Small intestine (tissue), 7 donors: Measurements from ENCODE around the gene GPR17. TPM values are rescaled to one million over a fixed set of nuclear protein-coding genes. Genes with fewer than 3 reads are reported as not detected.

Experiments
- DNase-seq, 2 donors: peaks; one replicate each; pipeline versions ENCODE4 v3.0.0 to v3.0.0-alpha.2; 2013
- FAIRE-seq: peaks from 2 replicates; lab custom pipeline; 2012; peaks lifted over from hg19 to GRCh38; lab: Jason Lieb, UNC
- H3K27ac ChIP-seq, 3 donors: one replicate each; pipeline ENCODE4 v1.5.1; 2013; ENCODE audit warnings: low read length in 2 of 3, mild to moderate bottlenecking in 2 of 3, control low read depth in 1 of 3, inconsistent platforms in 1 of 3, low read depth in 1 of 3, moderate library complexity in 1 of 3
- H3K27me3 ChIP-seq, 3 donors: one replicate each; pipeline ENCODE4 v1.6.1; 2013; ENCODE audit warnings: low read length in 3 of 3, inconsistent platforms in 1 of 3; ENCODE audit not compliant: control insufficient read depth in 3 of 3, insufficient read depth in 3 of 3
- H3K36me3 ChIP-seq, 3 donors: one replicate each; pipeline ENCODE4 v1.6.1; 2013; ENCODE audit warnings: low read length in 3 of 3, inconsistent platforms in 1 of 3, low read depth in 1 of 3, mild to moderate bottlenecking in 1 of 3, moderate library complexity in 1 of 3; ENCODE audit not compliant: control insufficient read depth in 3 of 3, insufficient read depth in 2 of 3
- H3K4me1 ChIP-seq, 3 donors: one replicate each; pipeline ENCODE4 v1.6.1; 2013; ENCODE audit warnings: low read length in 2 of 3, inconsistent platforms in 1 of 3, low read depth in 1 of 3, mild to moderate bottlenecking in 1 of 3, moderate library complexity in 1 of 3; ENCODE audit not compliant: control insufficient read depth in 3 of 3, insufficient read depth in 2 of 3
- H3K4me3 ChIP-seq, 3 donors: one replicate each; pipeline ENCODE4 v1.5.1; 2013; ENCODE audit warnings: low read length in 3 of 3, control low read depth in 1 of 3, inconsistent platforms in 1 of 3, low read depth in 1 of 3, mild to moderate bottlenecking in 1 of 3, moderate library complexity in 1 of 3
- H3K9me3 ChIP-seq, 2 donors: one replicate each; pipeline ENCODE4 v1.6.1; 2013; ENCODE audit warnings: low read depth in 1 of 2, low read length in 1 of 2; ENCODE audit not compliant: control insufficient read depth in 2 of 2, insufficient read depth in 1 of 2
- WGBS, 3 donors: extraction: QIAGEN DNeasy Blood & Tissue Kit; methylation state at CpG; one replicate each; pipeline ENCODE4 v1.1.7; 2013; 5-methylcytosine and 5-hydroxymethylcytosine counted together
- polyA plus RNA-seq, 4 donors: library from polyadenylated mRNA; stranded (reverse) in 3 of 4; unstranded in 1 of 4; fragments of 200-250 nt in 3 of 4; fragments of 120-200 nt in 1 of 4; gene quantifications; one replicate each; pipeline versions ENCODE4 v1.2.1 to v1.2.3, GENCODE V29; 2013
- donor health status: healthy with polysubstance abuse.
- donor health status: control.
- donor health status: control.
- donor health status: Bipolar disorder and iron deficiency.
- donor health status: healthy.

Gene GPR17
- polyA plus RNA-seq, 4 donors, result 0.18 to 0.56 TPM; not detected in 2

DNA sequence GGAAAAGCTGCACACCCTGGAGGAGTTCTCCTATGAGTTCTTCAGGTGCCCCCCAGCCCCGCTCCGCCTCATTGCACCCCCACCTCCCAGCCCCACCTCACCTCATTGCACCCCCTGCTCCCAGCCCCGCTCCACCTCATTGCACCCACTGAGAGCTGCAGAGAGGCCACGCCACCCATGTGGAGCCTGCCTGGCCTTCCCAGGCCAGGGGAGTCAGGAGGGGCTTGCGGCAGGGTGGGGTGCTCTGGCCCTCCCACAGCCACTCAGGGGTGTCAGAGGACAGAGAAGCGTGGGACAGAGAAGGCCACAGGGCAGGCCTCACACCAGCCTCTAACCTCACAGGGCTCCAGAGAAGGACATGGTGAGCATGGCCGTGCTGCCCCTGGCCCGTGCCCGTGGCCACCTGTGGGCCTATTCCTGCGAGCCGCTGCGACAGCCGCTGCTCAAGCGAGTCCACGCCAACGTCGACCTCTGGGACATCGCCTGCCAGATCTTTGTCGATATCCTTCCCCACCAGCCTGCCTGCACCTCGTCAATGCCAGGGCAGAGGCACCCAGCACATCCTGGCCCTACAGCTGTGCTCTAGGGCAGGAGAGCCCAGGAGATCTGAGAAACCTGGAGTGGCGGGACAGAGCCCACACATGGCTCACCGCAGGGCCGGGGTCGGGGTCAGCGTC, 15.0 kb upstream of the GPR17 start:
- no peak for FAIRE-seq
- H3K4me1 ChIP-seq, result peaks cover 0 to 17% (median 0%) of the 10 kb centered on the region in 3 donors
- H3K4me3 ChIP-seq, result no peak overlapping the region
- H3K27ac ChIP-seq, result no peak overlapping the region
- H3K9me3 ChIP-seq, result no peaks in the 10 kb centered on the region
- 90 to 95% (median 95%) methylated on average over 25 of the region's 25 CpGs for WGBS, 3 donors
- H3K27me3 ChIP-seq, result no peaks in the 10 kb centered on the region
- peaks cover 0 to 100% (median 14%) of the 10 kb centered on the region in 3 donors for H3K36me3 ChIP-seq
- DNase-seq, result no peak

DNA sequence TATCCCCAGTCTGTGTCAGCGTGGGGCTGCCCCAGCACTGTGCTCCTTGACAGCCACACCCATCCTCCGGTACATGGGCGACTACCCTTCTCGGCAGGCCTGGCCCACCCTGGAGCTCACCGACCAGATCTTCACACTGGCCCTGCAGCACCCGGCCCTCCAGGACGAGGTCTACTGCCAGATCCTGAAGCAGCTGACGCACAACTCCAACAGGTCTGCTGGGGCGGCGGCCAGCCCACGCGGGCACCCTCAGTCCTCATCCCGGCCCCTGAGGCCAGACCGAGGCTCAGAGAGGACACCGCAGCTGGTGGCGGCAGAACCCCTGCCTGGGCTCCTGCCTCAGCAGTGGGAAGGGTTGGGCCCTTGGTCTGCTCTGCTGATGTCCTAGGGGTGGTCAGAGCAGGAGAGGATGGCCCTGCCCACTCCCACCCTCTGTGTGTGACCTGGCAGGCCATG, 14.4 kb upstream of the GPR17 start:
- Histone ChIP-seq H3K4me1 (peaks cover 0 to 23% (median 0%) of the 10 kb centered on the region in 3 donors), H3K27ac (no peak overlapping the region), H3K9me3 (no peaks in the 10 kb centered on the region), H3K4me3 (no peak overlapping the region), H3K27me3 (no peaks in the 10 kb centered on the region), H3K36me3 (peaks cover 0 to 100% (median 13%) of the 10 kb centered on the region in 3 donors)
- DNase-seq, result no peak
- WGBS, 3 donors, result 85 to 92% (median 92%) methylated on average over 15 to 16 of the region's 16 CpGs
- FAIRE-seq, result no peak

DNA sequence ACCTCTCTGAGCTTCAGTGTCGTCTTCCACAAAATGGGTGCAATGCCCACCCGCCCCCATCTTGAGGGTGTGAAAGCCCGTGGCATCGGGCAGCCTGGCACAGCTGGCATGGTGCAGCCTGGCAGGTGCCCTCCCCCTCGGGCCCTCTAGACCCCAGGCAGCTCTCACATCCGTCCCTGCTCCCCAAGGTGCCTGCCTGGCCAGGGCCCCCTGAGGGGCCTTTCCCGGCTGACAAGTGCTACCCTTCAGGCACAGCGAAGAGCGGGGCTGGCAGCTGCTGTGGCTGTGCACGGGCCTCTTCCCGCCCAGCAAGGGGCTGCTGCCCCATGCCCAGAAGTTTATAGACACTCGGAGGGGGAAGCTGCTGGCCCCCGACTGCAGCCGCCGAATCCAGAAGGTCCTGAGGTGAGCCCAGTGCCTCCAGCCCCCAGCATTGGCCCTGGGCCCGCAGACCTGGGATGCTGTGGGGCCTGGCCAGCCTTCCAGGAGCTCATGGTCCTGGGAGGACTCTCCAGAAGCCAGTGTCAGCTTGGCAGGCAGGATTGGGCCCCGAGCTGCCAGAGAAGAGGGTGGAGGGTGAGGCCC, 13.9 kb upstream of the GPR17 start:
- Histone ChIP-seq H3K4me1 (peaks cover 0 to 28% (median 0%) of the 10 kb centered on the region in 3 donors), H3K36me3 (peaks cover 0 to 100% (median 15%) of the 10 kb centered on the region in 3 donors), H3K9me3 (no peaks in the 10 kb centered on the region), H3K27ac (no peak overlapping the region), H3K27me3 (no peaks in the 10 kb centered on the region), H3K4me3 (no peak overlapping the region)
- 87 to 94% (median 92%) methylated on average over 13 to 17 of the region's 17 CpGs for WGBS, 3 donors
- no peak for DNase-seq
- no peak for FAIRE-seq

DNA sequence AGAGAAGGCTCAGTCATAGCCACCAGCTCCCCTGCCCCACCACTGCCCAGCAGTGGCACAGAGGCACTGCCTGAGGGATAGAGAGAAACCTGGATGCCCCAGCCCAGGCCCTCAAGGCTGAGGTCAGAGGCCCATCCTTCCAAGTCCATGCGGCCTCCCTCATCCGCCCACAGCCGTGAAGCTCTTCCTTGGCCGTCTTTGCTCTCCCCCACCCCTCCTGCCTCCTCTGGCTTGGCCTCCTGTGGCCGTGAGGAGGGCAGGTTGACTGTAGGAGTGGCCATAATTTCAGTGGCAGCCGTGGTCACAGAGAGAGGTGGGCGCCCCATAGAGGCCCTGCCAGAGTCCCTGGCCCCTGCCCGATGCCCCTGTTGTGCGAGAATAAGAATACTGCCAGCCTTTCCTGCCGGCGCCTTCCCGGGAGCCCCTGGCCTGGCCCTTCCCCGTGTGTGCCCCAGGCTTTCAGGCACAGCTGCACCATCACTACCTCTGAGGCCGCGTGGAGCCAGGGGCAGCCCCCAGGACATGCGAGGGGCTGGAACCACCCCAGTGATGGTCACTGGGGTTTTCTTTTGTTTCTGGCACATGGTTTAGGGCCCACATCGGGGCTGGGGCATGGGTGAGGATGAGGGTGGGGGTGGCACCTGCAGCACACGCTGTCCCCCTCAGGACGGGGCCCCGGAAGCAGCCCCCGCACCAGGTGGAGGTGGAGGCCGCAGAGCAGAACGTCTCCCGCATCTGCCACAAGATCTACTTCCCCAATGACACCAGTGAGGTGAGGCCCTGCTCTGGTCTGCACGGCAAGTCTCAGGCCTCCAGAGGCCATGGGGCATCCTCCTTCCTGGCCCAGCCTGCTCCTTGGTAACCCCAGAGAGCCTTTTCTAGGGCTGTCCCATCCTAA, 13.1 kb upstream of the GPR17 start:
- H3K27ac ChIP-seq, result no peak overlapping the region
- H3K27me3 ChIP-seq, result no peaks in the 10 kb centered on the region
- H3K4me3 ChIP-seq, result no peak overlapping the region
- 80 to 87% (median 81%) methylated on average over 23 to 25 of the region's 25 CpGs for WGBS, 3 donors
- H3K4me1 ChIP-seq, result peaks cover 0 to 36% (median 0%) of the 10 kb centered on the region in 3 donors
- DNase-seq (no peak), FAIRE-seq (no peak)
- H3K36me3 ChIP-seq, result peaks cover 0 to 100% (median 17%) of the 10 kb centered on the region in 3 donors
- no peaks in the 10 kb centered on the region for H3K9me3 ChIP-seq

DNA sequence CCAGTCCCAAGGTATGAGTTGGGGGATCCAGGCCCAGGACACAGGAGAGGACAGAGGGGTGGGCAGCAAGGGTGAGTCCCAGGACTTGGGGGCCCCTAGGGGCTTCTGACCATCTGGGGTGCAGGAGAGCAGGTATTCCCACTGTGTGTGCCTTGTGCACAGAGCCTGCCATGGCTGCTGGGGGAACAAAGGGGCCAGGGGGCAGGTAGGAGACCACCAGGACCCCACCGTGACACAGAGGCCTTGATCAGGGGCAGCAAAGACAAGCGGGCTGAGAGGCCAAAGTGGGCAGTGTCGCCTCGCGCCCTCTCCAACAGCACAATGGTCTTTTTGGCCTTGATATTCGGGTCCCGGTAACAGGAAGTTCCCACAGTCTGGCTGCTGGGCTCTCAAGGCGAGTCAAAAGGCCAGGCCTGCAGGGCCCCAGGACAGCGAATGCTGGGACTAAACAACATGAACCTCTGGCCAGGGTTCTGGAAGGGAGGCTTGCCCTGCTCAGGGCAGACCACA, 12.3 kb upstream of the GPR17 start:
- H3K27ac ChIP-seq, result no peak overlapping the region
- 74 to 93% (median 89%) methylated on average over 9 of the region's 9 CpGs for WGBS, 3 donors
- H3K36me3 ChIP-seq, result peaks cover 0 to 100% (median 17%) of the 10 kb centered on the region in 3 donors
- H3K27me3 ChIP-seq, result no peaks in the 10 kb centered on the region
- peaks cover 0 to 39% (median 0%) of the 10 kb centered on the region in 3 donors for H3K4me1 ChIP-seq
- DNase-seq (no peak), FAIRE-seq (no peak)
- no peaks in the 10 kb centered on the region for H3K9me3 ChIP-seq
- H3K4me3 ChIP-seq, result no peak overlapping the region

DNA sequence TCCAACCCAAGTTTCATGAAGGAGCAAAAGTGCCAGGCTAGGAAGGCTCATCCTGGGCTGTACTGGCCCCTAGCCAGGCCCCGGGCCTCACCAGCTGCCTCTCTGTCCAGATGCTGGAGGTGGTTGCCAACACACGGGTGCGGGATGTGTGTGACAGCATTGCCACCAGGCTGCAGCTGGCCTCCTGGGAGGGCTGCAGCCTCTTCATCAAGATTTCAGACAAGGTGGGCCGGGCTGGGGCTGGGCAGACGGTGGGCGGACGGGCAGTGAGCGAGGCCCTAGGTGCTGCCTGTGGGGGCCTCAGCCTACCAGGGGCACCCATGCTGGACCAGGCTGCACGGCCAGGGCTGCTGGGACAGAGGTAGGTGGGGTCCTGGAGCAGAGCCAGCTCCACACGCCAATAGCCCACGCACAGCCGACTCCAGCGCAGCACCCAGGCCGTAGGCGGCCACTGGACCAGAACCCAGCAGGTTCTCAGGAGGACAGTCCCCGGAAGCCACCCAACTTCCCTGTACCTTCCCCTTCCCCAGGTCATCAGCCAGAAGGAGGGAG, 11.8 kb upstream of the GPR17 start:
- DNase-seq (no peak), FAIRE-seq (no peak)
- peaks cover 0 to 39% (median 0%) of the 10 kb centered on the region in 3 donors for H3K4me1 ChIP-seq
- no peaks in the 10 kb centered on the region for H3K9me3 ChIP-seq
- no peak overlapping the region for H3K27ac ChIP-seq
- H3K27me3 ChIP-seq, result no peaks in the 10 kb centered on the region
- WGBS, 3 donors, result 76 to 90% (median 85%) methylated on average over 16 of the region's 16 CpGs
- no peak overlapping the region for H3K4me3 ChIP-seq
- H3K36me3 ChIP-seq, result peaks cover 0 to 100% (median 15%) of the 10 kb centered on the region in 3 donors

DNA sequence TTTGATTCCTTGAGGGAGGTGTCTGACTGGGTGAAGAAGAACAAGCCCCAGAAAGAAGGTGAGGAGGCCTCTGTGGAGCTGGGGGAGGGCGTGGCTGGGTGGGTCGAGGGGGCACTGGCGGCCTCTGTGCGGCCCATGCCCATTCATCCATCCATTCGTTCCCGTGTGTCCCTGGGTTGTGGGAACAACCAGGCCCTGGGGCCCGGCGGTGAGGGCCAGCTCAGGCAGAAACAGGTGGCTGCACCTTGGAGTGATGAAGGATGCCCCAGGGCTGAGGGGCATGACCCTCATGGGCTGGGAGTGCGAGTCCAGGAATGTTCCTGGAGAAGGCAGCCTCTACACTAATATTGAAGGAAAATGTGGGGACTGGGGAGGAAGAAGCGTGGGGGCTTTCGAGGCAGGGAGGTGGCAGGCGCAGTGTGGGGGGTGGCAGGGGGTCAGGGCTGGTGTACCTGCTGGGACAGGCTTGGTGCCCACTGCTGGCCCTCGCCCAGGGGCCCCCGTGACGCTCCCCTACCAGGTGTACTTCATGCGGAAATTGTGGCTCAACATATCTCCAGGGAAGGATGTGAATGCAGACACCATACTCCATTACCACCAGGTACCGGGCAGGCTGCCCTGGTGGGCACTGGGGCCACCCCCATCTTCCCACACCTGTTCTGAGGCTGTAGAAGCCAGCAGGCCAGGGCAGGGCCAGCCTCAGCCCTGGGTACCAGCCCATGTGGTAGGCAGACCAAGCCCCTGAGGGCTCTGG, 11.2 kb upstream of the GPR17 start:
- H3K27ac ChIP-seq, result no peak overlapping the region
- H3K9me3 ChIP-seq, result no peaks in the 10 kb centered on the region
- no peak for DNase-seq
- FAIRE-seq, result no peak
- peaks cover 0 to 99% (median 15%) of the 10 kb centered on the region in 3 donors for H3K36me3 ChIP-seq
- 92 to 94% (median 93%) methylated on average over 12 to 17 of the region's 17 CpGs for WGBS, 3 donors
- peaks cover 0 to 41% (median 0%) of the 10 kb centered on the region in 3 donors for H3K4me1 ChIP-seq
- no peak overlapping the region for H3K4me3 ChIP-seq
- no peaks in the 10 kb centered on the region for H3K27me3 ChIP-seq
